Measurements from ENCODE around the gene MCL1. TPM values are rescaled to one million over a fixed set of nuclear protein-coding genes. Genes with fewer than 3 reads are reported as not detected.

MCL1 gene
- total and polyA plus RNA-seq, 2 experiments from 2014 or later, result 55.3 to 244 TPM

DNA sequence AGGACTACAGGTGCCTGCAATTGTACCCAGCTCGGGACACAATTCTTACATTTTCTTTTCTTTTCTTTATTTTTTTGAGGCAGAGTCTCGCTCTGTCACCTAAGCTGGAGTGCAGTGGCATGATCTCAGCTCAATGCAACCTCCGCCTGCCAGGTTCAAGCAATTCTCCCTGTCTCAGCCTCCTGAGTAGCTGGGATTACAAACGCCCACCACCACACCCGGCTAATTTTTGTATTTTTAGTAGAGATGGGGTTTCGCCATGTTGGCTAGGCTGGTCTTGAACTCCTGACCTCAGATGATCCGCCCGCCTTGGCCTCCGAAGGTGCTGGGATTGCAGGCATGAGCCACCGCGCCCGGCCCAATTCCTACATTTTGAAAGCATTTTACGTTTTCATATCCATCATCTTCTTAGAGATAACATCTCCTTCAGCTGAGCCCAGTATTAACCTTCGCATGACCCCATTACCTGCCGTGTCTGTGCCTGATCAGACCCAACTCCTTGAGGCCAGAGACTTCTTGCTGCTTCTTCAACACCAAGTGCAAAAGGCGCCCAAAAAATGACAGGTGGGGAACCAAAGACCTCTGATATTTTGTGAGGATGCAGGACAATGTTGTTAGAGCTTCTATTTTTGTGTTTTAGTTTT, 33.0 kb downstream of the MCL1 start (continued):
- TF ChIP-seq, protein P1, sequence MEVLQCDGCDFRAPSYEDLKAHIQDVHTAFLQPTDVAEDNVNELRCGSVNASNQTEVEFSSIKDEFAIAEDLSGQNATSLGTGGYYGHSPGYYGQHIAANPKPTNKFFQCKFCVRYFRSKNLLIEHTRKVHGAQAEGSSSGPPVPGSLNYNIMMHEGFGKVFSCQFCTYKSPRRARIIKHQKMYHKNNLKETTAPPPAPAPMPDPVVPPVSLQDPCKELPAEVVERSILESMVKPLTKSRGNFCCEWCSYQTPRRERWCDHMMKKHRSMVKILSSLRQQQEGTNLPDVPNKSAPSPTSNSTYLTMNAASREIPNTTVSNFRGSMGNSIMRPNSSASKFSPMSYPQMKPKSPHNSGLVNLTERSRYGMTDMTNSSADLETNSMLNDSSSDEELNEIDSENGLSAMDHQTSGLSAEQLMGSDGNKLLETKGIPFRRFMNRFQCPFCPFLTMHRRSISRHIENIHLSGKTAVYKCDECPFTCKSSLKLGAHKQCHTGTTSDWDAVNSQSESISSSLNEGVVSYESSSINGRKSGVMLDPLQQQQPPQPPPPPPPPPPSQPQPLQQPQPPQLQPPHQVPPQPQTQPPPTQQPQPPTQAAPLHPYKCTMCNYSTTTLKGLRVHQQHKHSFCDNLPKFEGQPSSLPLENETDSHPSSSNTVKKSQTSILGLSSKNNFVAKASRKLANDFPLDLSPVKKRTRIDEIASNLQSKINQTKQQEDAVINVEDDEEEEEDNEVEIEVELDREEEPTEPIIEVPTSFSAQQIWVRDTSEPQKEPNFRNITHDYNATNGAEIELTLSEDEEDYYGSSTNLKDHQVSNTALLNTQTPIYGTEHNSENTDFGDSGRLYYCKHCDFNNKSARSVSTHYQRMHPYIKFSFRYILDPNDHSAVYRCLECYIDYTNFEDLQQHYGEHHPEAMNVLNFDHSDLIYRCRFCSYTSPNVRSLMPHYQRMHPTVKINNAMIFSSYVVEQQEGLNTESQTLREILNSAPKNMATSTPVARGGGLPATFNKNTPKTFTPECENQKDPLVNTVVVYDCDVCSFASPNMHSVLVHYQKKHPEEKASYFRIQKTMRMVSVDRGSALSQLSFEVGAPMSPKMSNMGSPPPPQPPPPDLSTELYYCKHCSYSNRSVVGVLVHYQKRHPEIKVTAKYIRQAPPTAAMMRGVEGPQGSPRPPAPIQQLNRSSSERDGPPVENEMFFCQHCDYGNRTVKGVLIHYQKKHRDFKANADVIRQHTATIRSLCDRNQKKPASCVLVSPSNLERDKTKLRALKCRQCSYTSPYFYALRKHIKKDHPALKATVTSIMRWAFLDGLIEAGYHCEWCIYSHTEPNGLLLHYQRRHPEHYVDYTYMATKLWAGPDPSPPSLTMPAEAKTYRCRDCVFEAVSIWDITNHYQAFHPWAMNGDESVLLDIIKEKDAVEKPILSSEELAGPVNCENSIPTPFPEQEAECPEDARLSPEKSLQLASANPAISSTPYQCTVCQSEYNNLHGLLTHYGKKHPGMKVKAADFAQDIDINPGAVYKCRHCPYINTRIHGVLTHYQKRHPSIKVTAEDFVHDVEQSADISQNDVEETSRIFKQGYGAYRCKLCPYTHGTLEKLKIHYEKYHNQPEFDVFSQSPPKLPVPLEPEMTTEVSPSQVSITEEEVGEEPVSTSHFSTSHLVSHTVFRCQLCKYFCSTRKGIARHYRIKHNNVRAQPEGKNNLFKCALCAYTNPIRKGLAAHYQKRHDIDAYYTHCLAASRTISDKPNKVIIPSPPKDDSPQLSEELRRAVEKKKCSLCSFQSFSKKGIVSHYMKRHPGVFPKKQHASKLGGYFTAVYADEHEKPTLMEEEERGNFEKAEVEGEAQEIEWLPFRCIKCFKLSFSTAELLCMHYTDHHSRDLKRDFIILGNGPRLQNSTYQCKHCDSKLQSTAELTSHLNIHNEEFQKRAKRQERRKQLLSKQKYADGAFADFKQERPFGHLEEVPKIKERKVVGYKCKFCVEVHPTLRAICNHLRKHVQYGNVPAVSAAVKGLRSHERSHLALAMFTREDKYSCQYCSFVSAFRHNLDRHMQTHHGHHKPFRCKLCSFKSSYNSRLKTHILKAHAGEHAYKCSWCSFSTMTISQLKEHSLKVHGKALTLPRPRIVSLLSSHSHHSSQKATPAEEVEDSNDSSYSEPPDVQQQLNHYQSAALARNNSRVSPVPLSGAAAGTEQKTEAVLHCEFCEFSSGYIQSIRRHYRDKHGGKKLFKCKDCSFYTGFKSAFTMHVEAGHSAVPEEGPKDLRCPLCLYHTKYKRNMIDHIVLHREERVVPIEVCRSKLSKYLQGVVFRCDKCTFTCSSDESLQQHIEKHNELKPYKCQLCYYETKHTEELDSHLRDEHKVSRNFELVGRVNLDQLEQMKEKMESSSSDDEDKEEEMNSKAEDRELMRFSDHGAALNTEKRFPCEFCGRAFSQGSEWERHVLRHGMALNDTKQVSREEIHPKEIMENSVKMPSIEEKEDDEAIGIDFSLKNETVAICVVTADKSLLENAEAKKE (CRISPR knock-in tag; IDR thresholded peaks at IDR 0.05), result no peak
- no peak for TF ChIP-seq ZNF114 (CRISPR knock-in tag; IDR thresholded peaks at IDR 0.05)

DNA sequence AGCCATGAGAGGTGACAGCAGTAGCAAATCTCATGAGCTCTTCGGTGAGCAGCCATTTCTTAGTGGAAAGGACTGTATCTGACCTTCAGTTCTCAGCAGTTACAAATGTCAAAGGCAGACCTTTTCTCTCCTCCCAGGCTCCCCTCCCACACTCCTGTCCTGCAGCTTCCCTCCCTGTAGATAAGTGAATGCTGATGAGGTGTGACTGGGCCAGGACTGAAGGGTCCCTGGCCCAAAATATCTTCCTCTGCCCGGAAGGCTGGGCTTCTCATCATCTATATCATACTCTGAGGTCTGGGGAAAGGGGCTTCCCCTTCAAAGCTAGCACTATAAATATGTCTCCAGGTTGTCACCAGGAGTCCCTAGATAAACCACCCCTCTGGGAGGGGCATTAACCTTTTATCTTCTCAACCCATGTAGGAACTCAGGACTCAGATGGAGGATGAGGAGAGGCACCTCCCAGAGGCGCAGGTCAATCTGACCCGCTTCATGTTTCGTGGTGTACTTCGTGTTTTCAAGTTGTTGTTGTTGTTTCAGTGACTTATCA, 33.9 kb downstream of the MCL1 start:
- no peak overlapping the region for H2AFZ ChIP-seq
- H3K36me3 ChIP-seq (ENCODE audit: insufficient read depth), result no peaks in the 10 kb centered on the region
- peaks cover 27% of the 10 kb centered on the region for H3K27me3 Mint-ChIP-seq (ENCODE audit: insufficient read depth, low read depth, poor library complexity)
- H3K4me1 Mint-ChIP-seq, result peaks cover 9% of the 10 kb centered on the region
- peaks cover 9% of the 10 kb centered on the region for H3F3A ChIP-seq (replicated peaks; ENCODE audit: low read depth)
- H3K4me1 ChIP-seq (ENCODE audit: insufficient read depth), result no peaks in the 10 kb centered on the region; the same call in 1 of the 2 replicates
- H3K27me3 ChIP-seq (ENCODE audit: insufficient read depth), result peaks cover 30% of the 10 kb centered on the region
- no peaks in the 10 kb centered on the region; the same call in 2 of the 3 replicates for H3K36me3 Mint-ChIP-seq (ENCODE audit: low read depth)
- no peaks in the 10 kb centered on the region for H4K20me1 ChIP-seq (replicated peaks; ENCODE audit: insufficient read depth)
- H3K27ac Mint-ChIP-seq, result no peak overlapping the region
- H3K9me2 ChIP-seq (ENCODE audit: insufficient read depth), result no peaks in the 10 kb centered on the region
- no peak for DNase-seq (ENCODE audit: low spot score)
- H3K4me2 ChIP-seq, result no peak overlapping the region
- no peaks in the 10 kb centered on the region for H3K9me3 Mint-ChIP-seq
- no peak for ATAC-seq
- no peak overlapping the region for H3K4me3 Mint-ChIP-seq
- no peaks in the 10 kb centered on the region for H3K79me2 ChIP-seq (replicated peaks; ENCODE audit: insufficient read depth)
- no peak overlapping the region for H3K27ac ChIP-seq (ENCODE audit: low read depth)
- H3K4me3 ChIP-seq, result no peak overlapping the region
- TF ChIP-seq POLR2AphosphoS5 (IDR thresholded peaks at IDR 0.05; ENCODE audit: low read depth), result no peak
- TF ChIP-seq CREB1 (CRISPR knock-in tag; IDR thresholded peaks at IDR 0.05; ENCODE audit: low read depth), result no peak
- no peak for TF ChIP-seq STAT1 (IDR thresholded peaks at IDR 0.05; ENCODE audit: unreplicated experiment)
- TF ChIP-seq NANOG (IDR thresholded peaks at IDR 0.05; ENCODE audit: borderline replicate concordance), result no peak
- TF ChIP-seq, protein P1 (CRISPR knock-in tag; IDR thresholded peaks at IDR 0.05), result no peak
- TF ChIP-seq, protein P2, sequence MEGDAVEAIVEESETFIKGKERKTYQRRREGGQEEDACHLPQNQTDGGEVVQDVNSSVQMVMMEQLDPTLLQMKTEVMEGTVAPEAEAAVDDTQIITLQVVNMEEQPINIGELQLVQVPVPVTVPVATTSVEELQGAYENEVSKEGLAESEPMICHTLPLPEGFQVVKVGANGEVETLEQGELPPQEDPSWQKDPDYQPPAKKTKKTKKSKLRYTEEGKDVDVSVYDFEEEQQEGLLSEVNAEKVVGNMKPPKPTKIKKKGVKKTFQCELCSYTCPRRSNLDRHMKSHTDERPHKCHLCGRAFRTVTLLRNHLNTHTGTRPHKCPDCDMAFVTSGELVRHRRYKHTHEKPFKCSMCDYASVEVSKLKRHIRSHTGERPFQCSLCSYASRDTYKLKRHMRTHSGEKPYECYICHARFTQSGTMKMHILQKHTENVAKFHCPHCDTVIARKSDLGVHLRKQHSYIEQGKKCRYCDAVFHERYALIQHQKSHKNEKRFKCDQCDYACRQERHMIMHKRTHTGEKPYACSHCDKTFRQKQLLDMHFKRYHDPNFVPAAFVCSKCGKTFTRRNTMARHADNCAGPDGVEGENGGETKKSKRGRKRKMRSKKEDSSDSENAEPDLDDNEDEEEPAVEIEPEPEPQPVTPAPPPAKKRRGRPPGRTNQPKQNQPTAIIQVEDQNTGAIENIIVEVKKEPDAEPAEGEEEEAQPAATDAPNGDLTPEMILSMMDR (conservative IDR thresholded peaks at IDR 0.05; ENCODE audit: low read depth in 2 of 2), result no peak

All from GM23338 (cell line).